ENCODE results near the gene WDR77. TPM values are rescaled to one million over a fixed set of nuclear protein-coding genes. Genes with fewer than 3 reads are reported as not detected.

Gene WDR77
- total and polyA plus RNA-seq, 2 of the 13 experiments (the other 11 are each of a cell fraction or from before 2014, with no cell fraction given): 90.6 to 108 TPM

DNA sequence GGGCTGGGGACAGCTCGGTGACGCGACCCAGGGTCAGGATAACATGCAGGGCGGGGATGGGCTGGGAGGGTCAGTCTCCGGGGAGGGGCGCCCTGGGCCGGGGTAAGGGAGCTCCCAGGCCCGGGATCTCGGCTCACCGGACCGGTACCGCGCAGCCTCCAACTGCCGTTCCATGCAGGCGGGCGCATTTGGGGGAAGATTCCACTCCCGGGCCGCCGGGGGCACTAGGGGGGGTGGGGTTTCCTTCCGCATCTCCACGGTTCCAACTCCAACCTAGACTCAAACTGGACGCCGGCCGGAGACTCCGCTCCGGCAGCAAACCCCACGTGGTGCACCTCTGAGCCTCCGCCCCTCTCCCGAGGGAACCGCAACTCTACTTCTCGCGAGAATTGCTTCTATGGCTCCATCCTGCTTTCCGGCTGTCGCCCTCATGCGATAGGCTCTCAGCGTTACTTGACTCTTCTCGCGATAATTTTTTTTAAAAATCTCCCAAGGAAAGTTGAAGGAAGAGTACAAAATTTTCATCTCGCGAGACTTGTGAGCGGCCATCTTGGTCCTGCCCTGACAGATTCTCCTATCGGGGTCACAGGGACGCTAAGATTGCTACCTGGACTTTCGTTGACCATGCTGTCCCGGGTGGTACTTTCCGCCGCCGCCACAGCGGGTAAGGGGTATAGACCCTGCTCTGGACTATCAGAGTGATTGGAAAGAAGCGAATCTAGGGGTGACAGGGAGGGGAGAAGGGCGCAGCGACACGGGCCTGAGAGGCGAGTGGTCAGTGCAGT is at the start of gene WDR77, which contains the start of gene ATP5PB (continued):
- TF ChIP-seq LCORL (IDR thresholded peaks at IDR 0.05): no peak
- TF ChIP-seq LCORL (CRISPR knock-in tag; IDR thresholded peaks at IDR 0.05): peak; percentile 36; the same call in 1 of the 2 replicates
- TF ChIP-seq ZNF501 (CRISPR knock-in tag; IDR thresholded peaks at IDR 0.05): peak; percentile 80
- peak; percentile 47; the same call in 1 of the 2 replicates for TF ChIP-seq PPARG (CRISPR knock-in tag; conservative IDR thresholded peaks at IDR 0.05)
- TF ChIP-seq KMT2A (CRISPR knock-in tag; IDR thresholded peaks at IDR 0.05): peak; percentile 86; the same call in 1 of the 2 replicates
- TF ChIP-seq, protein P1, sequence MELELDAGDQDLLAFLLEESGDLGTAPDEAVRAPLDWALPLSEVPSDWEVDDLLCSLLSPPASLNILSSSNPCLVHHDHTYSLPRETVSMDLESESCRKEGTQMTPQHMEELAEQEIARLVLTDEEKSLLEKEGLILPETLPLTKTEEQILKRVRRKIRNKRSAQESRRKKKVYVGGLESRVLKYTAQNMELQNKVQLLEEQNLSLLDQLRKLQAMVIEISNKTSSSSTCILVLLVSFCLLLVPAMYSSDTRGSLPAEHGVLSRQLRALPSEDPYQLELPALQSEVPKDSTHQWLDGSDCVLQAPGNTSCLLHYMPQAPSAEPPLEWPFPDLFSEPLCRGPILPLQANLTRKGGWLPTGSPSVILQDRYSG (CRISPR knock-in tag; IDR thresholded peaks at IDR 0.05): 0 out of 2 replicates have a peak, but pooled peaks have one; percentile 38
- TF ChIP-seq CREM (IDR thresholded peaks at IDR 0.05): peak; percentile 70
- TF ChIP-seq CREM (CRISPR knock-in tag; IDR thresholded peaks at IDR 0.05): no peak
- TF ChIP-seq, protein P2, sequence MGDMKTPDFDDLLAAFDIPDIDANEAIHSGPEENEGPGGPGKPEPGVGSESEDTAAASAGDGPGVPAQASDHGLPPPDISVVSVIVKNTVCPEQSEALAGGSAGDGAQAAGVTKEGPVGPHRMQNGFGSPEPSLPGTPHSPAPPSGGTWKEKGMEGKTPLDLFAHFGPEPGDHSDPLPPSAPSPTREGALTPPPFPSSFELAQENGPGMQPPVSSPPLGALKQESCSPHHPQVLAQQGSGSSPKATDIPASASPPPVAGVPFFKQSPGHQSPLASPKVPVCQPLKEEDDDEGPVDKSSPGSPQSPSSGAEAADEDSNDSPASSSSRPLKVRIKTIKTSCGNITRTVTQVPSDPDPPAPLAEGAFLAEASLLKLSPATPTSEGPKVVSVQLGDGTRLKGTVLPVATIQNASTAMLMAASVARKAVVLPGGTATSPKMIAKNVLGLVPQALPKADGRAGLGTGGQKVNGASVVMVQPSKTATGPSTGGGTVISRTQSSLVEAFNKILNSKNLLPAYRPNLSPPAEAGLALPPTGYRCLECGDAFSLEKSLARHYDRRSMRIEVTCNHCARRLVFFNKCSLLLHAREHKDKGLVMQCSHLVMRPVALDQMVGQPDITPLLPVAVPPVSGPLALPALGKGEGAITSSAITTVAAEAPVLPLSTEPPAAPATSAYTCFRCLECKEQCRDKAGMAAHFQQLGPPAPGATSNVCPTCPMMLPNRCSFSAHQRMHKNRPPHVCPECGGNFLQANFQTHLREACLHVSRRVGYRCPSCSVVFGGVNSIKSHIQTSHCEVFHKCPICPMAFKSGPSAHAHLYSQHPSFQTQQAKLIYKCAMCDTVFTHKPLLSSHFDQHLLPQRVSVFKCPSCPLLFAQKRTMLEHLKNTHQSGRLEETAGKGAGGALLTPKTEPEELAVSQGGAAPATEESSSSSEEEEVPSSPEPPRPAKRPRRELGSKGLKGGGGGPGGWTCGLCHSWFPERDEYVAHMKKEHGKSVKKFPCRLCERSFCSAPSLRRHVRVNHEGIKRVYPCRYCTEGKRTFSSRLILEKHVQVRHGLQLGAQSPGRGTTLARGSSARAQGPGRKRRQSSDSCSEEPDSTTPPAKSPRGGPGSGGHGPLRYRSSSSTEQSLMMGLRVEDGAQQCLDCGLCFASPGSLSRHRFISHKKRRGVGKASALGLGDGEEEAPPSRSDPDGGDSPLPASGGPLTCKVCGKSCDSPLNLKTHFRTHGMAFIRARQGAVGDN (CRISPR knock-in tag; IDR thresholded peaks at IDR 0.05): peak; percentile 70
- no peak for TF ChIP-seq ZMYM3 (CRISPR knock-in tag; IDR thresholded peaks at IDR 0.05)
- TF ChIP-seq PAWR (CRISPR knock-in tag; IDR thresholded peaks at IDR 0.05; ENCODE audit: borderline replicate concordance): no peak
- no peak for TF ChIP-seq NR2F6 (IDR thresholded peaks at IDR 0.05)
- peak; percentile 50; the same call in 1 of the 2 replicates for TF ChIP-seq NR2F6 (CRISPR knock-in tag; IDR thresholded peaks at IDR 0.05)

Data from HepG2 (cell line).